Measurements from ENCODE around the gene IL18. TPM values are rescaled to one million over a fixed set of nuclear protein-coding genes. Genes with fewer than 3 reads are reported as not detected.
"Not testable (repeated sequence)": the region's sequence is repeated elsewhere in the genome, so short reads cannot be mapped to it uniquely, and the experiment has no call there.

IL18 gene
- total and polyA plus RNA-seq, 5 donors from 2014 or later: 1.4 TPM; not detected in 4

GRCh38 chr11:112167145-112167544 lies 3.3 kb upstream of the IL18 start, which contains the start of gene TEX12:
Gene TEX12, plus strand, starts transcription at chr11:112167372. Its CDS starts 1,897 bp downstream, at chr11:112169269.
- Mint-ChIP-seq H3K4me1 (no peaks in the 10 kb centered on the region), H3K4me3 (no peak within 1 kb of the TSS), H3K9me3 (peaks cover 0 to 4% (median 0%) of the 10 kb centered on the region in 7 donors), H3K36me3 (peaks cover under 1% of the 10 kb centered on the region), H3K27me3 (peaks cover 32% of the 10 kb centered on the region), H3K27ac (no peak within 1 kb of the TSS)
- no peak within 1 kb of the TSS for H3K4me3 ChIP-seq (ENCODE audit: low read depth, low read length)
- no peak within 1 kb of the TSS for H3K27ac ChIP-seq (ENCODE audit: insufficient read depth, low read length, poor library complexity, severe bottlenecking)
- H3K4me1 ChIP-seq (ENCODE audit: control insufficient read depth, insufficient read depth, low read length, poor library complexity, severe bottlenecking): no peaks in the 10 kb centered on the region
- ATAC-seq (ENCODE audit: low read depth in 2 of 2) (no peak), DNase-seq (no peak)
- H3K36me3 ChIP-seq (ENCODE audit: control insufficient read depth, insufficient read depth, low read length): no peaks in the 10 kb centered on the region
- H3K27me3 ChIP-seq (ENCODE audit: control insufficient read depth, insufficient read depth, low read length): no peaks in the 10 kb centered on the region
- H3K9me3 ChIP-seq (ENCODE audit: control insufficient read depth in 2 of 2, low read length in 2 of 2): no peaks in the 10 kb centered on the region

DNA sequence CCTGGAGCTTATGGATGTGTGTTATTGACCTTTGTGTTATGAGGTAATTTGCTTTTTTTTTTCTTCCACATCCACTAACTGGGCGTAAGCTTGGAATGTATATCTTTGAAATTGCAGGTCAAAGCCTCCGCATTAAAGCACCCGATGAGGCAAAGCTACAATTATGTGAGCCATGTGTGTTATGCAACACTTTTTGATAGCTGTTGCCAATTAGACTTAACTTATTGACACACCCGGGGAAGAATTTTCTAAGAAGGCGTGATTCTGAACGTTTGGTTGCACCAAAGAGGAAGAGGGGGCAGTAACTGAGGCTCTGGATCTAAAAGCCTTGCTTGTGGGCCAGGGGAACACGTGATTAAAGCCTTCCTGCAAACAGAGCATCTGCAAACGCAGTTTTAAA lies 2.7 kb upstream of the IL18 start:
- H3K27ac Mint-ChIP-seq: no peak overlapping the region
- H3K36me3 Mint-ChIP-seq: peaks cover 4% of the 10 kb centered on the region
- peaks cover 35% of the 10 kb centered on the region for H3K27me3 Mint-ChIP-seq
- ATAC-seq (ENCODE audit: low read depth in 2 of 2): no peak
- no peak for DNase-seq
- Histone ChIP-seq H3K36me3 (ENCODE audit: control insufficient read depth, insufficient read depth, low read length) (no peaks in the 10 kb centered on the region), H3K9me3 (ENCODE audit: control insufficient read depth in 2 of 2, low read length in 2 of 2) (no peaks in the 10 kb centered on the region), H3K4me1 (ENCODE audit: control insufficient read depth, insufficient read depth, low read length, poor library complexity, severe bottlenecking) (no peaks in the 10 kb centered on the region), H3K27ac (ENCODE audit: insufficient read depth, low read length, poor library complexity, severe bottlenecking) (no peak overlapping the region), H3K4me3 (ENCODE audit: low read depth, low read length) (no peak overlapping the region), H3K27me3 (ENCODE audit: control insufficient read depth, insufficient read depth, low read length) (no peaks in the 10 kb centered on the region)
- H3K9me3 Mint-ChIP-seq: peaks cover 0 to 4% (median 0%) of the 10 kb centered on the region in 7 donors
- H3K4me3 Mint-ChIP-seq: no peak overlapping the region
- no peaks in the 10 kb centered on the region for H3K4me1 Mint-ChIP-seq

DNA sequence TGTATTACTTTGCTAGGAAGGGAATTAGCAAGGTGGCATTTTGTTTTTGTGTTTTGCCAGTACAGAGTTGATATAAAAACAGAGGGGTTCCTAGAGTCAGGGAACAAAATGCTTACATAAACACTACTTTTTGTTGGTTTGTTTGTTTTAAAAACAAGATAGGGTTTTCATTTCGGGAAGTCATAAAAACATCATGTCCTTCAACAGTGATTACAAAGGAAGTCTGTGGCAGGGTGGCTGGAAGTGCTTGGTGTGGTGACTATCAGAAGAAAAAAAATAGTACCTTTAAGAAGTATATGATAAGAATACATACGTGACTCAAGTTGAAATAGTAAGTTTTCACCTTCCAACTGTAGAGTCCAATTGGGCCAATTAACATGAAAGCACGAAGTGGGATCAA lies 1.2 kb upstream of the IL18 start:
- Mint-ChIP-seq H3K36me3 (peaks cover 4% of the 10 kb centered on the region), H3K4me3 (no peak overlapping the region), H3K27ac (no peak overlapping the region), H3K4me1 (no peaks in the 10 kb centered on the region), H3K27me3 (peaks cover 40% of the 10 kb centered on the region), H3K9me3 (peaks cover 0 to 4% (median 0%) of the 10 kb centered on the region in 7 donors)
- Histone ChIP-seq H3K27ac (ENCODE audit: insufficient read depth, low read length, poor library complexity, severe bottlenecking) (no peak overlapping the region), H3K9me3 (ENCODE audit: control insufficient read depth in 2 of 2, low read length in 2 of 2) (no peaks in the 10 kb centered on the region), H3K27me3 (ENCODE audit: control insufficient read depth, insufficient read depth, low read length) (no peaks in the 10 kb centered on the region), H3K4me1 (ENCODE audit: control insufficient read depth, insufficient read depth, low read length, poor library complexity, severe bottlenecking) (no peaks in the 10 kb centered on the region), H3K4me3 (ENCODE audit: low read depth, low read length) (no peak overlapping the region), H3K36me3 (ENCODE audit: control insufficient read depth, insufficient read depth, low read length) (no peaks in the 10 kb centered on the region)
- DNase-seq: no peak
- ATAC-seq (ENCODE audit: low read depth in 2 of 2): no peak

- H3K27ac Mint-ChIP-seq: no peak overlapping the region
- H3K36me3 Mint-ChIP-seq: peaks cover 4% of the 10 kb centered on the region
- Histone ChIP-seq H3K4me3 (ENCODE audit: low read depth, low read length) (no peak overlapping the region), H3K36me3 (ENCODE audit: control insufficient read depth, insufficient read depth, low read length) (no peaks in the 10 kb centered on the region), H3K27me3 (ENCODE audit: control insufficient read depth, insufficient read depth, low read length) (no peaks in the 10 kb centered on the region), H3K9me3 (ENCODE audit: control insufficient read depth in 2 of 2, low read length in 2 of 2) (no peaks in the 10 kb centered on the region), H3K27ac (ENCODE audit: insufficient read depth, low read length, poor library complexity, severe bottlenecking) (no peak overlapping the region), H3K4me1 (ENCODE audit: control insufficient read depth, insufficient read depth, low read length, poor library complexity, severe bottlenecking) (no peaks in the 10 kb centered on the region)
- peaks cover 0 to 4% (median 0%) of the 10 kb centered on the region in 7 donors for H3K9me3 Mint-ChIP-seq
- no peaks in the 10 kb centered on the region for H3K4me1 Mint-ChIP-seq
- H3K4me3 Mint-ChIP-seq: no peak overlapping the region
- ATAC-seq (ENCODE audit: low read depth in 2 of 2) (no peak), DNase-seq (no peak)
- H3K27me3 Mint-ChIP-seq: peaks cover 41% of the 10 kb centered on the region
These were observed 940 bp downstream of the IL18 start for GRCh38 chr11:112162761-112163546.

- not testable (repeated sequence) for H3K4me3 ChIP-seq (ENCODE audit: low read depth, low read length); H3K27ac Mint-ChIP-seq; H3K4me1 ChIP-seq (ENCODE audit: control insufficient read depth, insufficient read depth, low read length, poor library complexity, severe bottlenecking); H3K27ac ChIP-seq (ENCODE audit: insufficient read depth, low read length, poor library complexity, severe bottlenecking); H3K27me3 ChIP-seq (ENCODE audit: control insufficient read depth, insufficient read depth, low read length); H3K36me3 Mint-ChIP-seq; H3K9me3 ChIP-seq (ENCODE audit: control insufficient read depth in 2 of 2, low read length in 2 of 2); H3K4me3 Mint-ChIP-seq; H3K9me3 Mint-ChIP-seq; H3K4me1 Mint-ChIP-seq; ATAC-seq (ENCODE audit: low read depth in 2 of 2); DNase-seq; H3K36me3 ChIP-seq (ENCODE audit: control insufficient read depth, insufficient read depth, low read length)
- peaks cover 41% of the 10 kb centered on the region for H3K27me3 Mint-ChIP-seq
These were observed 1.7 kb downstream of the IL18 start for GRCh38 chr11:112162200-112162599.

DNA sequence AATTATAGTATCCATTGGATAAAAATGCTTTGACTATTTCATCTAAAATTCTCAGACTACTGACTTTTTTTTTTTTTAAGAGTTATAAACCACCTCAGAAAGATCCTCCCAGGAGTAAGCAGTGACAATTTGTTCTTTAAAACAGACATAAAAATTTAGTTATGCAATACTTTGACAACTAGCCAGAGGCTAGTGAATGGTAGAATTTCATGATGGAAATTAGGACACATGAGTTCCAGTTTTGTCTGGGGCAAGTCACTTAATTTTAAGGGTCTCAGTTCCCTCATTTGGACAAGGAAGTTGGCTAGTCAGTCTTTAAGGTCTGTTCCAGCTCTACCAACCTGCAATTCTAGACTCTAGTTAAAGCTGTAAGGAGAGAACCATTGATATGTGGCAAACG lies 2.9 kb downstream of the IL18 start:
- Mint-ChIP-seq H3K27ac (no peak overlapping the region), H3K9me3 (peaks cover 0 to 3% (median 0%) of the 10 kb centered on the region in 7 donors), H3K4me3 (no peak overlapping the region), H3K27me3 (peaks cover 37% of the 10 kb centered on the region), H3K4me1 (no peaks in the 10 kb centered on the region), H3K36me3 (peaks cover 4% of the 10 kb centered on the region)
- Histone ChIP-seq H3K4me3 (ENCODE audit: low read depth, low read length) (no peak overlapping the region), H3K4me1 (ENCODE audit: control insufficient read depth, insufficient read depth, low read length, poor library complexity, severe bottlenecking) (no peaks in the 10 kb centered on the region), H3K27ac (ENCODE audit: insufficient read depth, low read length, poor library complexity, severe bottlenecking) (no peak overlapping the region), H3K36me3 (ENCODE audit: control insufficient read depth, insufficient read depth, low read length) (no peaks in the 10 kb centered on the region), H3K9me3 (ENCODE audit: control insufficient read depth in 2 of 2, low read length in 2 of 2) (no peaks in the 10 kb centered on the region), H3K27me3 (ENCODE audit: control insufficient read depth, insufficient read depth, low read length) (no peaks in the 10 kb centered on the region)
- no peak for DNase-seq
- ATAC-seq (ENCODE audit: low read depth in 2 of 2): no peak

DNA sequence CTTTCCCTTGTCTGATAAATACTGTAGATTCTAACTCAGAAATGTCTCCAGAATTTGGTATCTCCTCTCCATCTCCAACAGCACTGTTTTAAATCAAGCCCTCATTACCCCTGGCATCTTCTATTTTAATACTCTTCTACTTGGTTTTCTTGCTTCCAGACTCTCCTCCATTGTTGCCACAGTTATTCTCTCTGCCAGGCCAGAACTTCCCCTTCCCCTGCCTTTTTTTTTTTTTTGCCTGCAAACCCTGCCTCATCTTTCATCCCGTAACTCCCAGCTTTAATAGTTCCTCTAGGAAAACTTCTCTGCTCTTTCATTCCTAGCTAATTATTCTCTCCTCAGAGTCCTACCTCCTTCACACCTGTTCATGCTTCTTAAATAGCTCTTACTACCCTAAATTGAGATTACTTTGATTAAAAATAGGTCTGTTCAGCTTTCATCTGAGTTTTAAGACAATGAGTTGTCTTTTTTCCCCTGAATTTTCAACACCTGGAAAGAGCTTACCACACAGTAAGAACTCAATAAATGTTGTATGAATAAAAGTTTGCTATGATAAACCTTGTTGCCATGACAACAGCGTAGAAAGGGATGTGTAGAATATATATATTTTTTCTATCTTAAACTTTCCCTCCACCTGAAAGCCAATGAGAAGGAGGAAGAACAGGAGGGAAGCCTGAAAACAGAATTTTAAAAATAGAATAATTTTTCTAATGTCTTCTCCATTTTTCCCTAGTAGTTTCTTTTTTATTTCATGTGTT lies 3.6 kb downstream of the IL18 start:
- ATAC-seq (ENCODE audit: low read depth in 2 of 2) (no peak), DNase-seq (no peak)
- H3K4me3 Mint-ChIP-seq: no peak overlapping the region
- H3K27me3 ChIP-seq (ENCODE audit: control insufficient read depth, insufficient read depth, low read length): no peaks in the 10 kb centered on the region
- no peak overlapping the region for H3K27ac ChIP-seq (ENCODE audit: insufficient read depth, low read length, poor library complexity, severe bottlenecking)
- no peaks in the 10 kb centered on the region for H3K36me3 ChIP-seq (ENCODE audit: control insufficient read depth, insufficient read depth, low read length)
- no peak overlapping the region for H3K27ac Mint-ChIP-seq
- no peaks in the 10 kb centered on the region for H3K4me1 Mint-ChIP-seq
- no peaks in the 10 kb centered on the region for H3K9me3 ChIP-seq (ENCODE audit: control insufficient read depth in 2 of 2, low read length in 2 of 2)
- peaks cover 0 to 3% (median 0%) of the 10 kb centered on the region in 7 donors for H3K9me3 Mint-ChIP-seq
- no peaks in the 10 kb centered on the region for H3K4me1 ChIP-seq (ENCODE audit: control insufficient read depth, insufficient read depth, low read length, poor library complexity, severe bottlenecking)
- peaks cover 4% of the 10 kb centered on the region for H3K36me3 Mint-ChIP-seq
- H3K27me3 Mint-ChIP-seq: peaks cover 35% of the 10 kb centered on the region
- no peak overlapping the region for H3K4me3 ChIP-seq (ENCODE audit: low read depth, low read length)

Data from CD4-positive, CD25-positive, alpha-beta regulatory T cell (primary cell).